Keratinocyte (primary cell): ENCODE data around the gene CACNA2D1. TPM values are rescaled to one million over a fixed set of nuclear protein-coding genes. Genes with fewer than 3 reads are reported as not detected.

Experiments used
- DNase-seq: peaks from one replicate; pipeline ENCODE4 v3.0.0-alpha.2; 2011; ENCODE audit warnings: low read depth, missing footprints, low spot score
- FAIRE-seq: peaks from 2 replicates; lab custom pipeline; 2011; peaks lifted over from hg19 to GRCh38; lab: Jason Lieb, UNC
- H2AFZ ChIP-seq: 2 replicates; pipeline ENCODE4 v1.6.0; 2012; ENCODE audit warnings: low read length, control low read depth, inconsistent platforms; ENCODE audit not compliant: control insufficient read depth
- H3K27ac ChIP-seq: 2 replicates; pipeline ENCODE4 v1.5.1; 2011; ENCODE audit warnings: low read length; ENCODE audit not compliant: control insufficient read depth, insufficient read depth
- H3K27me3 ChIP-seq: 3 replicates; pipeline ENCODE4 v1.6.0; 2011; ENCODE audit warnings: low read length; ENCODE audit not compliant: control insufficient read depth, insufficient read depth; ENCODE audit errors: extremely low read depth
- H3K36me3 ChIP-seq, 2 experiments: 2 replicates in 1 of 2; 3 replicates in 1 of 2; pipeline ENCODE4 v1.5.1; 2011; ENCODE audit warnings: low read length in 2 of 2, mild to moderate bottlenecking in 1 of 2; ENCODE audit not compliant: control insufficient read depth in 2 of 2, insufficient read depth in 2 of 2; ENCODE audit errors: extremely low read depth in 1 of 2
- H3K4me1 ChIP-seq: 3 replicates; pipeline ENCODE4 v1.5.1; 2011; ENCODE audit warnings: low read length; ENCODE audit not compliant: control insufficient read depth, insufficient read depth; ENCODE audit errors: extremely low read depth
- H3K4me2 ChIP-seq: 3 replicates; pipeline ENCODE4 v1.6.0; 2011; ENCODE audit warnings: low read depth, low read length; ENCODE audit not compliant: control insufficient read depth, insufficient read depth; ENCODE audit errors: extremely low read depth
- H3K4me3 ChIP-seq, 3 experiments: fragments of 200-600 bp in 1 of 3; sonication (generic) in 1 of 3; 2 replicates in 2 of 3; 3 replicates in 1 of 3; pipeline ENCODE4 v1.5.1; 2011 to 2016; ENCODE audit warnings: low read length in 3 of 3, mild to moderate bottlenecking in 3 of 3, control low read depth in 2 of 3, inconsistent platforms in 1 of 3, low read depth in 1 of 3, mixed read lengths in 1 of 3, mixed run types in 1 of 3, moderate library complexity in 1 of 3; ENCODE audit not compliant: control insufficient read depth in 2 of 3, insufficient read depth in 2 of 3; ENCODE audit errors: extremely low read depth in 1 of 3
- H3K79me2 ChIP-seq: 2 replicates; pipeline ENCODE4 v1.6.0; 2012; ENCODE audit warnings: low read length; ENCODE audit not compliant: control insufficient read depth, insufficient read depth
- H3K9ac ChIP-seq: 3 replicates; pipeline ENCODE4 v1.6.0; 2011; ENCODE audit warnings: low read length; ENCODE audit not compliant: control insufficient read depth, insufficient read depth; ENCODE audit errors: extremely low read depth
- H3K9me1 ChIP-seq: 3 replicates; pipeline ENCODE4 v1.6.0; 2011; ENCODE audit warnings: low read length; ENCODE audit not compliant: control insufficient read depth, insufficient read depth; ENCODE audit errors: extremely low read depth
- H3K9me3 ChIP-seq: 2 replicates; pipeline ENCODE4 v1.5.1; 2012; ENCODE audit warnings: low read depth, low read length; ENCODE audit not compliant: control insufficient read depth
- H4K20me1 ChIP-seq: 3 replicates; pipeline ENCODE4 v1.6.0; 2011; ENCODE audit warnings: low read length; ENCODE audit not compliant: control insufficient read depth, insufficient read depth; ENCODE audit errors: extremely low read depth
- EZH2 ChIP-seq: IDR thresholded peaks from one replicate; pipeline ENCODE4 v1.6.1; 2012; ENCODE audit warnings: inconsistent platforms, mild to moderate bottlenecking, low read length, moderate library complexity
- dilution Hi-C: fragments of 300-500 bp; cut with MboI; formaldehyde crosslinking; loops from one replicate; pipeline ENCODE4 v1.7.0; 2020; ENCODE audit warnings: low sequenced_read_pairs; ENCODE audit not compliant: extremely low pct_ligation_motif_present
- polyA plus RNA-seq, 5 experiments: library from polyadenylated mRNA; depleted of rRNA in 3 of 5; stranded (reverse) in 3 of 5; stranded (forward) in 1 of 5; unstranded in 1 of 5; fragments of >200 nt; gene quantifications; 1 replicate in 1 of 5; 2 replicates in 3 of 5; 3 replicates in 1 of 5; pipeline versions ENCODE4 v1.2.1 to v1.2.3, GENCODE V29; 2011 to 2012; ENCODE audit warnings: missing spikeins in 2 of 5, low read depth in 1 of 5, low replicate concordance in 1 of 5
- TF ChIP-seq, protein P1 (sequence below), 3 experiments: IDR thresholded peaks in 1 of 3; conservative IDR thresholded peaks in 1 of 3; optimal IDR thresholded peaks in 1 of 3; 2 replicates in 2 of 3; 3 replicates in 1 of 3; pipeline versions ENCODE3 to v1.5.1; 2011; ENCODE audit warnings: low read length in 3 of 3, mild to moderate bottlenecking in 3 of 3, moderate library complexity in 2 of 3, control low read depth in 1 of 3, inconsistent platforms in 1 of 3; ENCODE audit not compliant: insufficient read depth in 2 of 3; ENCODE audit errors: extremely low read depth in 1 of 3

Gene CACNA2D1
- polyA plus RNA-seq, 1 donor (not counting 4 experiments of a cell fraction or from before 2014, with no cell fraction given): 1.8 TPM

- Histone ChIP-seq H3K4me2 (no peak overlapping the region), H3K4me1 (no peaks in the 10 kb centered on the region), H3K9ac (no peak overlapping the region), H3K27ac (no peak overlapping the region), H3K9me3 (no peaks in the 10 kb centered on the region), H3K79me2 (no peaks in the 10 kb centered on the region), H4K20me1 (no peaks in the 10 kb centered on the region), H3K9me1 (no peaks in the 10 kb centered on the region), H3K27me3 (no peaks in the 10 kb centered on the region), H2AFZ (no peak overlapping the region), H3K4me3 (no peak overlapping the region), H3K36me3 (no peaks in the 10 kb centered on the region)
- FAIRE-seq (no peak), DNase-seq (no peak)
- dilution Hi-C loops: no loop called here
- TF ChIP-seq EZH2: no peak
These were observed 231.1 kb downstream of the CACNA2D1 start for GRCh38 chr7:82212466-82212865.

- H4K20me1 ChIP-seq: no peaks in the 10 kb centered on the region
- no peak overlapping the region for H3K9ac ChIP-seq
- TF ChIP-seq, protein P1, sequence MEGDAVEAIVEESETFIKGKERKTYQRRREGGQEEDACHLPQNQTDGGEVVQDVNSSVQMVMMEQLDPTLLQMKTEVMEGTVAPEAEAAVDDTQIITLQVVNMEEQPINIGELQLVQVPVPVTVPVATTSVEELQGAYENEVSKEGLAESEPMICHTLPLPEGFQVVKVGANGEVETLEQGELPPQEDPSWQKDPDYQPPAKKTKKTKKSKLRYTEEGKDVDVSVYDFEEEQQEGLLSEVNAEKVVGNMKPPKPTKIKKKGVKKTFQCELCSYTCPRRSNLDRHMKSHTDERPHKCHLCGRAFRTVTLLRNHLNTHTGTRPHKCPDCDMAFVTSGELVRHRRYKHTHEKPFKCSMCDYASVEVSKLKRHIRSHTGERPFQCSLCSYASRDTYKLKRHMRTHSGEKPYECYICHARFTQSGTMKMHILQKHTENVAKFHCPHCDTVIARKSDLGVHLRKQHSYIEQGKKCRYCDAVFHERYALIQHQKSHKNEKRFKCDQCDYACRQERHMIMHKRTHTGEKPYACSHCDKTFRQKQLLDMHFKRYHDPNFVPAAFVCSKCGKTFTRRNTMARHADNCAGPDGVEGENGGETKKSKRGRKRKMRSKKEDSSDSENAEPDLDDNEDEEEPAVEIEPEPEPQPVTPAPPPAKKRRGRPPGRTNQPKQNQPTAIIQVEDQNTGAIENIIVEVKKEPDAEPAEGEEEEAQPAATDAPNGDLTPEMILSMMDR (optimal IDR thresholded peaks at IDR 0.05 in 1 of 3, IDR thresholded peaks at IDR 0.05 in 1 of 3, conservative IDR thresholded peaks at IDR 0.05 in 1 of 3; ENCODE audit: extremely low read depth in 1 of 3, insufficient read depth in 2 of 3, low read length in 3 of 3): no peak
- TF ChIP-seq EZH2: no peak
- no peaks in the 10 kb centered on the region for H3K27me3 ChIP-seq
- H3K4me3 ChIP-seq: no peak overlapping the region
- FAIRE-seq (no peak), DNase-seq (no peak)
- H3K4me1 ChIP-seq: no peaks in the 10 kb centered on the region
- H2AFZ ChIP-seq: no peak overlapping the region
- H3K9me3 ChIP-seq: no peaks in the 10 kb centered on the region
- no peaks in the 10 kb centered on the region for H3K9me1 ChIP-seq
- no peak overlapping the region for H3K4me2 ChIP-seq
- dilution Hi-C loops: no loop called here
- no peaks in the 10 kb centered on the region for H3K36me3 ChIP-seq
- H3K79me2 ChIP-seq: no peaks in the 10 kb centered on the region
- no peak overlapping the region for H3K27ac ChIP-seq
These were observed 232.2 kb downstream of the CACNA2D1 start for GRCh38 chr7:82211333-82211732.
